ENCODE measurements around the gene ORAI3.

GRCh38 chr16:30980023-30980371 is 31.1 kb downstream of the ORAI3 start:
- TF ChIP-seq ZNF274 (IDR thresholded peaks at IDR 0.05; ENCODE audit: low read depth, low read length) (no peak), YY1 (IDR thresholded peaks at IDR 0.05; ENCODE audit: insufficient read depth, insufficient read length) (no peak)
